H1 (cell line): ENCODE data around the gene ADGRB2. TPM values are rescaled to one million over a fixed set of nuclear protein-coding genes. Genes with fewer than 3 reads are reported as not detected.

Experiments used
- CTCF ChIA-PET: fragments of 300-600 bp; sonication (Branson Sonifier 250); formaldehyde crosslinking; loops from one replicate; lab custom pipeline; 2021; ENCODE audit not compliant: partially characterized antibody; lab: Charles Lee
- POLR2A ChIA-PET: fragments of 300-600 bp; sonication (Branson Sonifier 250); formaldehyde crosslinking; loops from one replicate; lab custom pipeline; 2021; ENCODE audit warnings: inconsistent platforms; ENCODE audit not compliant: partially characterized antibody; lab: Charles Lee
- DNase-seq, 2 experiments: peaks; one replicate each; pipeline versions ENCODE4 v3.0.0 to v3.0.0-alpha.2; 2010 to 2022; ENCODE audit warnings: low spot score in 2 of 2, low read depth in 1 of 2, mixed read lengths in 1 of 2
- FAIRE-seq: peaks from 2 replicates; lab custom pipeline; 2011; peaks lifted over from hg19 to GRCh38; lab: Jason Lieb, UNC
- H2AFZ ChIP-seq: 2 replicates; pipeline ENCODE4 v1.8.1; 2012; ENCODE audit warnings: low read length, inconsistent platforms
- H2AK5ac ChIP-seq: 2 replicates; pipeline ENCODE4 v1.6.1; 2013; ENCODE audit warnings: low read depth, low read length
- H2BK120ac ChIP-seq: replicated peaks from 2 replicates; pipeline ENCODE3; 2013; ENCODE audit warnings: low read depth, low read length, inconsistent platforms
- H2BK12ac ChIP-seq: 2 replicates; pipeline ENCODE4 v1.6.1; 2013; ENCODE audit warnings: low read depth, low read length
- H2BK15ac ChIP-seq: 2 replicates; pipeline ENCODE4 v1.6.1; 2013; ENCODE audit warnings: low read length
- H2BK20ac ChIP-seq: 2 replicates; pipeline ENCODE4 v1.6.1; 2013; ENCODE audit warnings: low read length
- H2BK5ac ChIP-seq: 2 replicates; pipeline ENCODE4 v1.6.1; 2013; ENCODE audit warnings: low read depth, low read length
- H3K14ac ChIP-seq: 2 replicates; pipeline ENCODE4 v1.6.1; 2013; ENCODE audit warnings: inconsistent platforms; ENCODE audit not compliant: insufficient read length
- H3K18ac ChIP-seq: 2 replicates; pipeline ENCODE4 v1.6.1; 2013; ENCODE audit warnings: low read length; ENCODE audit errors: extremely low read depth
- H3K23ac ChIP-seq: 2 replicates; pipeline ENCODE4 v1.6.1; 2013; ENCODE audit warnings: inconsistent platforms; ENCODE audit not compliant: insufficient read length
- H3K23me2 ChIP-seq: 2 replicates; pipeline ENCODE4 v1.6.1; 2013; ENCODE audit warnings: low read depth, low read length
- H3K27ac ChIP-seq: 2 replicates; pipeline ENCODE4 v1.6.1; 2011; ENCODE audit warnings: low read depth, low read length, inconsistent platforms
- H3K27me3 ChIP-seq, 4 experiments: replicated peaks in 1 of 4; 1 replicate in 1 of 4; 2 replicates in 3 of 4; pipeline versions ENCODE4 v1.6.1 to v1.8.1; 2011 to 2013; ENCODE audit warnings: low read length in 3 of 4, mild to moderate bottlenecking in 3 of 4, inconsistent platforms in 2 of 4, mixed read lengths in 2 of 4, moderate library complexity in 1 of 4; ENCODE audit not compliant: control insufficient read depth in 3 of 4, insufficient read depth in 3 of 4; ENCODE audit errors: extremely low read depth in 1 of 4
- H3K36me3 ChIP-seq, 4 experiments: 2 replicates each; pipeline versions ENCODE4 v1.6.1 to v1.8.1; 2011 to 2013; ENCODE audit warnings: mild to moderate bottlenecking in 4 of 4, low read length in 3 of 4, moderate library complexity in 2 of 4, control low read depth in 1 of 4, inconsistent platforms in 1 of 4; ENCODE audit not compliant: insufficient read depth in 4 of 4, control insufficient read depth in 2 of 4
- H3K4ac ChIP-seq: replicated peaks from 2 replicates; pipeline ENCODE3; 2013; ENCODE audit warnings: low read length, low read depth, mixed read lengths, inconsistent platforms; ENCODE audit not compliant: insufficient read length
- H3K4me1 ChIP-seq, 4 experiments: replicated peaks in 1 of 4; 1 replicate in 1 of 4; 2 replicates in 3 of 4; pipeline versions ENCODE4 v1.6.1 to v1.8.1; 2011 to 2013; ENCODE audit warnings: low read length in 3 of 4, inconsistent platforms in 2 of 4, mixed read lengths in 1 of 4; ENCODE audit not compliant: insufficient read depth in 4 of 4, control insufficient read depth in 3 of 4
- H3K4me2 ChIP-seq, 2 experiments: 2 replicates each; pipeline versions ENCODE4 v1.6.1 to v1.8.1; 2011 to 2013; ENCODE audit warnings: low read depth in 2 of 2, low read length in 2 of 2, control low read depth in 1 of 2, inconsistent platforms in 1 of 2, mild to moderate bottlenecking in 1 of 2; ENCODE audit not compliant: insufficient read depth in 1 of 2
- H3K4me3 ChIP-seq, 4 experiments: fragments of 200-600, 300-600 bp in 1 of 4; sonication (generic), shearing (Covaris generic), sonication (Bioruptor Twin) in 1 of 4; 2 replicates each; pipeline versions ENCODE4 v1.5.1 to v1.8.1; 2011 to 2016; ENCODE audit warnings: low read length in 4 of 4, low read depth in 3 of 4, control low read depth in 2 of 4, inconsistent platforms in 2 of 4, mild to moderate bottlenecking in 2 of 4, mixed read lengths in 1 of 4, moderate library complexity in 1 of 4; ENCODE audit not compliant: insufficient read depth in 2 of 4; ENCODE audit errors: extremely low read depth in 1 of 4
- H3K56ac ChIP-seq: replicated peaks from 2 replicates; pipeline ENCODE3; 2013; ENCODE audit warnings: low read depth, mild to moderate bottlenecking, mixed read lengths, low read length, inconsistent platforms; ENCODE audit not compliant: insufficient read length
- H3K79me1 ChIP-seq: 2 replicates; pipeline ENCODE4 v1.6.1; 2013; ENCODE audit warnings: low read depth, low read length, control low read depth
- H3K79me2 ChIP-seq, 2 experiments: 2 replicates each; pipeline versions ENCODE4 v1.6.1 to v1.8.1; 2012 to 2013; ENCODE audit warnings: low read length in 2 of 2, mild to moderate bottlenecking in 2 of 2, inconsistent platforms in 1 of 2; ENCODE audit not compliant: insufficient read depth in 2 of 2, control insufficient read depth in 1 of 2
- H3K9ac ChIP-seq, 4 experiments: replicated peaks in 1 of 4; 1 replicate in 1 of 4; 2 replicates in 3 of 4; pipeline versions ENCODE4 v1.6.1 to v1.8.1; 2011 to 2013; ENCODE audit warnings: low read depth in 3 of 4, low read length in 3 of 4, control low read depth in 2 of 4, mild to moderate bottlenecking in 2 of 4, moderate library complexity in 2 of 4, inconsistent platforms in 1 of 4; ENCODE audit errors: extremely low read depth in 1 of 4
- H3K9me3 ChIP-seq, 2 experiments: 2 replicates each; pipeline versions ENCODE4 v1.6.1 to v1.8.1; 2012 to 2013; ENCODE audit warnings: mild to moderate bottlenecking in 2 of 2, moderate library complexity in 2 of 2, control low read depth in 1 of 2, inconsistent platforms in 1 of 2, low read depth in 1 of 2, low read length in 1 of 2, mixed read lengths in 1 of 2; ENCODE audit not compliant: insufficient read depth in 2 of 2
- H4K20me1 ChIP-seq, 2 experiments: replicated peaks in 1 of 2; 2 replicates each; pipeline versions ENCODE3 to v1.8.1; 2011 to 2013; ENCODE audit warnings: inconsistent platforms in 2 of 2, low read length in 2 of 2, mild to moderate bottlenecking in 1 of 2; ENCODE audit not compliant: insufficient read depth in 2 of 2, control insufficient read depth in 1 of 2
- H4K5ac ChIP-seq: 2 replicates; pipeline ENCODE4 v1.6.1; 2013; ENCODE audit warnings: low read length, low read depth, mixed read lengths, inconsistent platforms; ENCODE audit not compliant: insufficient read length
- H4K8ac ChIP-seq: 2 replicates; pipeline ENCODE4 v1.8.0; 2013; ENCODE audit warnings: mild to moderate bottlenecking, moderate library complexity, low read length, inconsistent platforms; ENCODE audit not compliant: insufficient read depth; ENCODE audit errors: extremely low read depth
- H4K91ac ChIP-seq: replicated peaks from 2 replicates; pipeline ENCODE3; 2013; ENCODE audit warnings: low read length, mixed read lengths, inconsistent platforms; ENCODE audit not compliant: insufficient read length
- CBX5 ChIP-seq: fragments of 300-800, 300-1000 bp; sonication (generic); IDR thresholded peaks from 2 replicates; pipeline ENCODE4 v1.7.1; 2016; ENCODE audit warnings: antibody characterized with exemption, low read length, low read depth
- EGR1 ChIP-seq: IDR thresholded peaks from 2 replicates; pipeline ENCODE4 v1.6.1; 2011; ENCODE audit warnings: low read depth, low read length, borderline replicate concordance
- JUND ChIP-seq: IDR thresholded peaks from 2 replicates; pipeline ENCODE4 v1.6.1; 2011; ENCODE audit warnings: mild to moderate bottlenecking, improper control_type of control experiment, low read length
- KDM4A ChIP-seq: IDR thresholded peaks from one replicate; pipeline ENCODE4 v1.7.1; 2012; ENCODE audit warnings: low read depth, mild to moderate bottlenecking, moderate library complexity, low read length, inconsistent platforms; ENCODE audit not compliant: severe bottlenecking
- MAX ChIP-seq: IDR thresholded peaks from 2 replicates; pipeline ENCODE4 v1.6.1; 2012; ENCODE audit warnings: inconsistent platforms
- NRF1 ChIP-seq: IDR thresholded peaks from 2 replicates; pipeline ENCODE4 v1.6.1; 2011; ENCODE audit warnings: mild to moderate bottlenecking, low read depth, low read length, improper control_type of control experiment
- RNF2 ChIP-seq: fragments of 200-900, 300-1000 bp; sonication (generic); IDR thresholded peaks from 2 replicates; pipeline ENCODE4 v1.7.1; 2016; ENCODE audit warnings: borderline replicate concordance, low read depth, mild to moderate bottlenecking, antibody characterized with exemption, low read length; ENCODE audit not compliant: poor library complexity, severe bottlenecking; ENCODE audit errors: missing control alignments
- SP2 ChIP-seq: IDR thresholded peaks from 2 replicates; pipeline ENCODE4 v1.6.1; 2012; ENCODE audit warnings: mild to moderate bottlenecking, low read length, inconsistent platforms
- SUZ12 ChIP-seq: fragments of 200-600 bp; sonication (generic); IDR thresholded peaks from 2 replicates; pipeline ENCODE4 v1.6.1; 2012; ENCODE audit warnings: mild to moderate bottlenecking, inconsistent platforms, low read length, moderate library complexity, mixed read lengths
- USF2 ChIP-seq: IDR thresholded peaks from 2 replicates; pipeline ENCODE4 v1.6.1; 2011; ENCODE audit warnings: low read length, improper control_type of control experiment
- WGBS, 2 experiments: shearing (Covaris generic) in 1 of 2; methylation state at CpG; one replicate each; pipeline versions ENCODE4 v1.1.6 to v1.1.7; 2013 to 2015; ENCODE audit warnings: low lambda C conversion rate in 2 of 2, mixed read lengths in 2 of 2, inconsistent platforms in 1 of 2, low coverage in 1 of 2, missing lambda C conversion rate in 1 of 2; ENCODE audit not compliant: insufficient replicate concordance in 2 of 2, insufficient coverage in 1 of 2, insufficient read length in 1 of 2; ENCODE audit errors: extremely low coverage in 1 of 2, missing lambda C conversion rate in 1 of 2; 5-methylcytosine and 5-hydroxymethylcytosine counted together
- polyA plus RNA-seq, 7 experiments: library from polyadenylated mRNA; depleted of rRNA in 3 of 7; stranded (reverse) in 5 of 7; unstranded in 2 of 7; fragments of >200 nt in 5 of 7; fragments of 200-250 nt in 2 of 7; gene quantifications; 1 replicate in 5 of 7; 2 replicates in 1 of 7; 4 replicates in 1 of 7; pipeline versions ENCODE4 v1.2.1 to v1.2.3, GENCODE V29; 2011 to 2013; ENCODE audit warnings: missing spikeins in 2 of 7, mixed read lengths in 2 of 7
- total RNA-seq: library from RNA; stranded (reverse); fragmentation: NEBNext Ultra II Directional; extraction: Animal tissue kit (Norgen Biotek cat#: 25700); gene quantifications from 2 replicates; pipeline ENCODE4 v1.2.1, GENCODE V29; 2021

Gene ADGRB2
- total and polyA plus RNA-seq, 2 of the 8 experiments (the other 6 are each of a cell fraction or from before 2014, with no cell fraction given) = 15.6 to 26.2 TPM

- no peak for FAIRE-seq
- CTCF ChIA-PET = interaction anchor here (0.6 to 12.9 kb wide), 28 partner anchors 8 to 75 kb away, joined by 3 to 146 read pairs (median 4); partner anchors contain the start of gene ADGRB2
- TF ChIP-seq SUZ12 (no peak), RNF2 (no peak), JUND (no peak), NRF1 (no peak), KDM4A (no peak), EGR1 (no peak), USF2 (no peak), CBX5 (no peak), SP2 (no peak), MAX (no peak)
Measured at GRCh38 chr1:31725777-31726535, 38.2 kb downstream of the ADGRB2 start.

More at GRCh38 chr1:31725777-31726535, 38.2 kb downstream of the ADGRB2 start:
- no peak overlapping the region for H3K56ac ChIP-seq
- no peak overlapping the region for H2BK120ac ChIP-seq
- no peak overlapping the region for H2BK15ac ChIP-seq
- no peak overlapping the region for H2BK12ac ChIP-seq
- H3K18ac ChIP-seq = no peak overlapping the region
- H2BK5ac ChIP-seq = no peak overlapping the region
- H3K4me1 ChIP-seq = peaks cover 0 to 5% (median 2%) of the 10 kb centered on the region in 4 experiments; a peak in 2 of 7 replicates
- no peak overlapping the region for H3K4me3 ChIP-seq
- H4K91ac ChIP-seq = no peak overlapping the region
- no peak overlapping the region for H3K4me2 ChIP-seq
- peaks cover 0 to 6% of the 10 kb centered on the region in 2 experiments for H4K20me1 ChIP-seq
- 86% methylated on average over 12 of the region's 12 CpGs; no CpG with 5 or more reads in 1 of the 2 experiments for WGBS, 2 experiments
- no peak for DNase-seq
- H4K5ac ChIP-seq = no peak overlapping the region
- no peak overlapping the region for H2AFZ ChIP-seq
- no peaks in the 10 kb centered on the region for H3K23me2 ChIP-seq
- H2AK5ac ChIP-seq = no peak overlapping the region
- H3K4ac ChIP-seq = no peak overlapping the region
- H3K23ac ChIP-seq = no peak overlapping the region
- H3K79me1 ChIP-seq = no peaks in the 10 kb centered on the region; the same call in 1 of the 2 replicates
- no peak overlapping the region for H3K14ac ChIP-seq
- H3K27me3 ChIP-seq = no peaks in the 10 kb centered on the region; a peak in 1 of 7 replicates
- no peak overlapping the region for H3K9ac ChIP-seq
- H3K79me2 ChIP-seq = no peaks in the 10 kb centered on the region
- no peaks in the 10 kb centered on the region for H3K9me3 ChIP-seq
- no peak overlapping the region for H3K27ac ChIP-seq
- peaks cover 0 to 6% (median 0%) of the 10 kb centered on the region in 4 experiments; a peak in 2 of 8 replicates for H3K36me3 ChIP-seq
- no peak overlapping the region for H2BK20ac ChIP-seq
- POLR2A ChIA-PET = interaction anchor here (0.7 to 1.8 kb wide), 5 partner anchors 9 to 65 kb away, joined by 3 read pairs; no protein-coding TSS in a partner anchor
- peak overlapping the region; percentile 80; the same call in 1 of the 2 replicates for H4K8ac ChIP-seq
